Stimulated activated CD8-positive, alpha-beta memory T cell treated with anti-CD3 and anti-CD28 coated beads, Interleukin-15, amount 100 ng/mL, for 48 hours (primary cell): ENCODE results near the gene TMEM125.

Experiments used
- DNase-seq, 2 donors: peaks; one replicate each; pipeline ENCODE4 v3.0.0-alpha.2; 2020; ENCODE audit warnings: low read depth in 2 of 2

Gene TMEM125

GRCh38 chr1:43269627-43270375, at the start of gene TMEM125:
Gene TMEM125, plus strand, starts transcription at chr1:43269983. Its CDS starts 2,740 bp downstream, at chr1:43272723.
- DNase-seq, result no peak

DNA sequence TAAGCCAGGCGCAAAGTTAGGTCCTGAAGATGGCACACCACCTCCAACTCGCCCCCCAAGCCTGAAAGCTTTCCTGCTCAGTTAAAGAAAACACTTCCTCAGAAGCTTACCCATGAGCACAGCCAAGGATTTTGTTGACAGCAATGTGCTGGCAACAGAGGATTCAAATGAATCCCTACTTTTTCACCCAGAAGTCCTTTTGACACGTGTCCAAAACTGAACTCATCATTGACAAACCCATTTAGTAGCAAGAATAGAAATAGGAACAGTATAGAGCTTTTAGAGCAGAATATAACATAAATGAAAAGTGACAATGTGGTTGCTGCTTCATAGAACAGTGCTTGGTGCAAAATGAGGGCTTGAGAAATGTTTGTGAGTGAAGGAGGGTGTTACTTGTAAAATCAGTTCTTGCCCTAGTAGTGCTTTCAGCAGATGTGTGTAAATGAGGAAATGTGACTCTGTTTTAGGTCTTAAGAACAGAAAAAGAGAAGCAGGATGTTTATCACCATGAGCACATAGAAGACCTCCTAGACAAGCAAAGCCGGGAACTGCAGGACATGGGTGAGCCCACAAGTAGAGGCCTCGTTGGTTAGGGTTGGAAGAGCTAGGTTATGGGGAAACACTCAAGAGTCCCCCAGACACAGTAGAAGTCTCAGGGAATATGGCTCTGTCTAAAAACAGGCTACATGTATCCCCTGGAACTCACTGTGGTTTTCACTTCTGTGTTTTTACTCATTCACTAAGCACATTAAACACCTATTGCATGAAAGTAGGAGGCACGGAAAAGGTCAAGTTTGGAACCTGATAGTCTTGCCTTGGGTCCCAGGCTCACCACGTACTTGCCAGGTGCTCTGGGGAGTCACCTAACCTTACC, 48.6 kb upstream of the TMEM125 start:
- DNase-seq, result no peak

DNA sequence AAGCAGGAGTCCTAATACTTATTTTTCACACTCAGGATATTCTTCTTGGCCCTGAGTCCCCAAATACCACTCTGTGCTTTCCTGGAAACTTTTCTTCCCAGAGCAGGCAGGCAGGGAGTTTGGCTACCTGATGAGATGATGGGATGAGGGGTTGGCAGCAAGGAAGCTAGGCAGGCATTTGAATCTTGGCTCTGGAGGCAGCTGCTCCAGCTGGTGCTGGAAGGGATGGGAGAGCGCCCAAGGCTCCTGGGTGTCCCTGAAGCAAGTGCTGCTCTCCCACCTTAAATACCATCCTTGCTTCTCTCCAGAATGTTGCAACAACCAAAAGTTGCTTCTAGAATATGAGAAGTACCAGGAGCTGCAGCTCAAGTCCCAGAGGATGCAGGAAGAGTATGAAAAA, 48.0 kb upstream of the TMEM125 start:
- no peak for DNase-seq

DNA sequence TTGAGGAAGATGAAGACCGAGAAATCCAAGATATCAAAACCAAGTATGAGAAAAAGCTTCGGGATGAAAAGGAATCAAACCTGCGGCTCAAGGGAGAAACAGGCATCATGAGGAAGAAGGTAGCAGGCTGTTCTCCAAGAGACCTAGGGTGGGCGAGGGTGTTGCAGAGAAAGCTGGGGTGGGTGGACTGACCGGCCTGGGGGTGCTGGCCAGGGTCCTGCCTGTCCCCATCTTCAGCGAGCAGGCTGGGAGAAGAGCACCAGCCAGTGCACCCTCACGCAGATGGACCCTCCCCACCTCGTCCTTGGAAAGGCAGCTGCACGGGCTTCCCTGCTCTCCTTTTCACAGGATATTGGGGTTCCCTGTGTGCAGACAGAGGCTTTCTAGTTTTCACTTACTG, 46.9 kb upstream of the TMEM125 start:
- DNase-seq, result no peak

- DNase-seq, result no peak
Measured at GRCh38 chr1:43225168-43225567, 44.6 kb upstream of the TMEM125 start.

DNA sequence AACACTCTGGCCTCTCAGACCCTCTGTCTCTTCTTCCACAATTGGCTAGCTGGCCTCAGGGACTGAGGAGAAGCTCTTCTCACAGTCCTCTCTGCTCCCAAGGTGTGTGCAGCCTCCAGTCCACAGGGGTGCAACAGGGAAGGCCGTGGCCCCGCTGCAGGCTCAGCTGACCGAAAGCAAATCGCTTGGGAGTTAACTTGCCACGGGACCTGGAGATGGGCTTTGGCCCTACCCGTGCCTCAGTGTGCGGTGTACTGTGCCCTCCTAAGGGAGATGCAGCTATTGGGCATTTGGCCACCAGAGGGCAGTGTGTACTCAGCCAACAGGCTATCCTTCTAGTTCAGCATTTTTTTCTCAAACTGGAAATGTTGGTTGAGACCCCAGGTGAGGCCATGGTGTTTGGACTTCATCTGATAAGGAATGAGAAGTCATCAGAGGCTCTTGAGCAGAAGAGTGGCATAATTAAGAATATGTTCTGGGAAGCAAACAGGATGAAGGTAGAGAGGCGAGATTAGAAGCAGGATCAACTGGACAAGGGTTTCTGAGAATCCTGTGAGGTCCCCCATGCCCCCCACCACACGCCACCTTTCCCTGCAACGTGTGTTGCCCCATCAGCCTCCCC, 42.5 kb upstream of the TMEM125 start:
- DNase-seq, result peak; percentile 54 to 58

- no peak for DNase-seq
Measured at GRCh38 chr1:43229826-43230780, 39.7 kb upstream of the TMEM125 start.

GRCh38 chr1:43232074-43232473, 37.7 kb upstream of the TMEM125 start:
- DNase-seq, result no peak

- DNase-seq, result no peak
Measured at GRCh38 chr1:43232482-43232881, 37.3 kb upstream of the TMEM125 start.

DNA sequence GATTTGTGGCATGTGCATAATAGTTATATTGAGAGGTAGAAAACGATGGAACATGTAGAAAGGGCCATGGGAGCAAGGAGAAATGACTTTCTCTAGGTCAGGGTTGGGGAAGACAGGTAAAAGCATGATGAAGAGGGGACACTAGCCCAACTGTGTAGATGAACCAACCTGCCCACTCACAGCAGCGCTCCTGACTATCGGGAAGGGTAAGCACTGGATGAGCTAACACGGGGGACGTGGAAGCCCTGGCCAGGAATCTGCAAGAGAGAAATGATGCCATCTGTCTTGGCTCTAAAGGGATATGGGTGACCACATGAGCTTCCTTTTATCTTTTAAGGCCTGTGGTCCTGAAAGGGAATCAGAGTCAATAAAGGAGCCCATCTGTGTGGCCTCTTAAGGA, 36.2 kb upstream of the TMEM125 start:
- no peak for DNase-seq

DNA sequence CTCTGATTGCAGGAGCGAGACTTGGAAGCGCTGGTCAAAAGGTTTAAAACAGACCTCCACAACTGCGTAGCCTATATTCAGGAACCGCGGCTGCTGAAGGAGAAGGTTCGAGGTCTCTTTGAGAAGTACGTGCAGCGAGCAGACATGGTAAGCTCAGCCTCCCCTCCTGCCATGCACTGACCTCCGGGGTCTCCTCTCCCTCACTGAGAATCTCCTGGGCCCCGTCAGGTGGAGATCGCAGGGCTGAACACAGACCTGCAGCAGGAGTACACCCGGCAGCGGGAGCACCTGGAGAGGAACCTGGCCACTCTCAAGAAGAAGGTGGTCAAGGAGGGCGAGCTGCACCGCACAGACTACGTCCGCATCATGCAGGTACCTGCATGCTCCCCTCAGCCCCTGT, 35.5 kb upstream of the TMEM125 start:
- no peak for DNase-seq

GRCh38 chr1:43235040-43235439, 34.7 kb upstream of the TMEM125 start:
- DNase-seq, result no peak

DNA sequence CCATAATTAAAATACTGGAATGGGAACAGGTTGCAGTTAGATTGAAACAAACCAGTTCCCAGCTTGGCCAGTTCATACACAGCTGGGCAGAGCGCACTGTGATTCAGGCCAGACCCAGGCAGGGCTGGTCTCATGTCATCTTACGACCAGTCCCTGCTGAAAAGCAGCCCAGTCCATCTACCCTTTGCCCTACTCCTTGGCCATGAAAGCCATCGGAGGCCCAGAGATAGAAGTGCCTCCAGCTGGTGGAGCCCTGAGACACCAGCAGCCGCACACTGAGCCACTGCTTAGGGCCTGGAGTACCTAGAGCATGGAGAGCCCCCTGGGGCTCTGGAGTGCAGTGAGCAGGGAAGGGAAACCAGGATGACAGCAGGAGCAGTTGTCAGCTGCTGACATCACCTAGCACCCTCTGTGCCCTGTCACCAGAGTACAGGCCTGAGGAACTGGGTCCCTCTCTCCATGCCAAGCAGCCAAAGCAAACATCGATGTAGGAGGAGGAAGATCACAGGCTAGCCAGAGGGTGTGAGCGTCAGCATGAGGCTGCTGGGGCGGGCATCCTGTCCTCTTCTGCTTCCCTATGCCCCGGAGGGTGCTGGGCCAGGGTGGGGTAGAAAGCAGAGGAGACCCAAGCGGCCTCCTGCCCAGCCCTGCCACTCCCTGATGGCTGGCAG, 34.2 kb upstream of the TMEM125 start:
- DNase-seq, result no peak

DNA sequence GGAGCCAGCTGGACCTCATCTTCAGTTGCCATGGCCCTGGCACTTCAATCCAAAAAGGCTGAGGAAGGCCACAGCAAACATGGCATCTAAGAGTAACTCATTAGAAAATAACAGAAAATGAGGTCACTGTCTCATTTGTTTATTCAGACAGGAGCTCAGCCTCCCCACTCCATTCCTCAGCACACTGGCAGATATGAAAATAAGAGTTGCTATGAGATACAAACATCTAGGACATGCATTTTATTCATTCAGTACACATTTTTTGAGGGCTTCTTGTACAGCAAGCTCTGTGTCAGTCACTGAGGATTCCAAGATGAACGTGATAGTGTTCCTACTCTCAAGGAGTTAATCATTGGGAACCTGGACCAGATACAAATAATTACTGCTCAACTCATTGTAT, 32.7 kb upstream of the TMEM125 start:
- DNase-seq, result no peak

- peak in 1 of 2 donors; percentile 8 for DNase-seq
Measured at GRCh38 chr1:43238085-43238484, 31.7 kb upstream of the TMEM125 start.

- no peak for DNase-seq
Measured at GRCh38 chr1:43238991-43239469, 30.8 kb upstream of the TMEM125 start.

DNA sequence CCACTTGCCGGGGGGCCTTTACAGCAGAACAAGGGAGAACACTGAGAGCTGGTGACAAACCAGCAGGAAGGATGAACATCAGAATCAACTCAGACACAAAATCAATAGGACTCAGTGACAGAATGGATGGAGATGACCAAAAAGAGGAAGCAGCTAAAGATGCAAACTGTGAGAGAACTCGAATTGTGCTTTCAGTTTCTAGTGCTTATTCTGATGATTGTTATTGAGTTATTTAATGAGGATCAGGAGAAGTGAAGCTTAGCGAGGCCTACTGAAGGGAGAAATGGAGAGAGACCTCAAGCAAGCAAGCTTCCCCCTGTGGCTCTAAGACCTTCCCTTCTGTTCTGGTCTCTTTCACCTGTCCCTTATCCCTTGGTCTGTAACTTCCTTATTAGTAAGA, 30.3 kb upstream of the TMEM125 start:
- no peak for DNase-seq

- DNase-seq, result no peak
Measured at GRCh38 chr1:43241413-43241836, 28.4 kb upstream of the TMEM125 start.

- no peak for DNase-seq
Measured at GRCh38 chr1:43243299-43243698, 26.5 kb upstream of the TMEM125 start.

- no peak for DNase-seq
Measured at GRCh38 chr1:43246466-43247213, 23.1 kb upstream of the TMEM125 start.
